Measurements from ENCODE around the gene ARID1B.

DNA sequence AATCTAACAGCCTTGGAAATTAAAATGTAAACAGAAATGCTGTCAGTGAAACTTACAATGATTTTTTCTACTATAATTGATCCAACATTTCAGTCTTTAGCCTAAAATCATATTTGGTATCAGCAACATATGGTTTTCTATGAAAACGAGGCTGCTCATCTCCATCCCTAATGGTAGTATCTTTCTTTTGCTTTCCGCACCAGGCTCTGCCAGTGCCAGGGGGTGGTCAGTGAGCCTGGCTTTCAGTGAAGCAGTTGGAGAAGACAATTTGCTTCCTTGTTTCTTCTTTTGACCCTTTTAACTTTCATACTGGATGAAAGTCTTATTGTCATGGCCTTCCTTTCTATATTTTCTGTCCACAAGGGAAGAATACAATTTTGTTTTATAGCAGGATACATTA, 258.4 kb downstream of the ARID1B start:
- TF ChIP-seq, protein P1, sequence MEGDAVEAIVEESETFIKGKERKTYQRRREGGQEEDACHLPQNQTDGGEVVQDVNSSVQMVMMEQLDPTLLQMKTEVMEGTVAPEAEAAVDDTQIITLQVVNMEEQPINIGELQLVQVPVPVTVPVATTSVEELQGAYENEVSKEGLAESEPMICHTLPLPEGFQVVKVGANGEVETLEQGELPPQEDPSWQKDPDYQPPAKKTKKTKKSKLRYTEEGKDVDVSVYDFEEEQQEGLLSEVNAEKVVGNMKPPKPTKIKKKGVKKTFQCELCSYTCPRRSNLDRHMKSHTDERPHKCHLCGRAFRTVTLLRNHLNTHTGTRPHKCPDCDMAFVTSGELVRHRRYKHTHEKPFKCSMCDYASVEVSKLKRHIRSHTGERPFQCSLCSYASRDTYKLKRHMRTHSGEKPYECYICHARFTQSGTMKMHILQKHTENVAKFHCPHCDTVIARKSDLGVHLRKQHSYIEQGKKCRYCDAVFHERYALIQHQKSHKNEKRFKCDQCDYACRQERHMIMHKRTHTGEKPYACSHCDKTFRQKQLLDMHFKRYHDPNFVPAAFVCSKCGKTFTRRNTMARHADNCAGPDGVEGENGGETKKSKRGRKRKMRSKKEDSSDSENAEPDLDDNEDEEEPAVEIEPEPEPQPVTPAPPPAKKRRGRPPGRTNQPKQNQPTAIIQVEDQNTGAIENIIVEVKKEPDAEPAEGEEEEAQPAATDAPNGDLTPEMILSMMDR (conservative IDR thresholded peaks at IDR 0.05; ENCODE audit: low read length) = no peak
- TF ChIP-seq EZH2phosphoT487 (IDR thresholded peaks at IDR 0.05; ENCODE audit: borderline replicate concordance, low read depth, low read length) = no peak

Data from OCI-LY7 (cell line).